Suprapubic skin (tissue), 4 donors: ENCODE results near the gene OR1L4. TPM values are rescaled to one million over a fixed set of nuclear protein-coding genes. Genes with fewer than 3 reads are reported as not detected.

ENCODE experiments used
- DNase-seq, 2 donors: peaks; one replicate each; pipeline ENCODE4 v3.0.0-alpha.2; 2019; ENCODE audit warnings: low spot score in 2 of 2
- H3K27ac ChIP-seq: fragments of 200-600 bp; sonication (generic); one replicate; pipeline ENCODE4 v1.5.1; 2019
- H3K27me3 ChIP-seq: fragments of 200-600 bp; sonication (generic); one replicate; pipeline ENCODE4 v1.5.1; 2019
- H3K36me3 ChIP-seq: fragments of 200-600 bp; sonication (generic); one replicate; pipeline ENCODE4 v1.5.1; 2019
- H3K4me1 ChIP-seq: fragments of 200-600 bp; sonication (generic); one replicate; pipeline ENCODE4 v1.5.1; 2019
- H3K4me3 ChIP-seq: fragments of 200-600 bp; sonication (generic); one replicate; pipeline ENCODE4 v1.5.1; 2019; ENCODE audit warnings: mild to moderate bottlenecking
- H3K9me3 ChIP-seq: fragments of 200-600 bp; sonication (generic); one replicate; pipeline ENCODE4 v1.5.1; 2019
- CTCF ChIP-seq, 2 donors: fragments of 200-600 bp in 1 of 2; fragments of 450-650 bp in 1 of 2; sonication (generic) in 1 of 2; IDR thresholded peaks; one replicate each; pipeline ENCODE4 v1.5.1; 2016 to 2019; ENCODE audit warnings: antibody characterized with exemption in 2 of 2, mild to moderate bottlenecking in 1 of 2, moderate library complexity in 1 of 2
- EP300 ChIP-seq: sonication (generic); formaldehyde crosslinking; IDR thresholded peaks from one replicate; pipeline ENCODE4 v1.6.1; 2017; ENCODE audit warnings: antibody characterized with exemption
- POLR2A ChIP-seq, 2 donors: fragments of 450-650 bp; IDR thresholded peaks; one replicate each; pipeline ENCODE4 v1.6.1; 2017; ENCODE audit warnings: antibody characterized with exemption in 2 of 2, mild to moderate bottlenecking in 2 of 2, moderate library complexity in 2 of 2
- POLR2AphosphoS5 ChIP-seq, 3 donors: sonication (generic); formaldehyde crosslinking; IDR thresholded peaks; one replicate each; pipeline ENCODE4 v1.6.1; 2017; ENCODE audit warnings: antibody characterized with exemption in 3 of 3
- WGBS: methylation state at CpG from one replicate; pipeline ENCODE4 v1.1.5; 2018; 5-methylcytosine and 5-hydroxymethylcytosine counted together
- total RNA-seq, 4 donors: library from RNA; depleted of rRNA; stranded (reverse); fragments of >200 nt; gene quantifications; one replicate each; pipeline ENCODE4 v1.1.0, GENCODE V29; 2016

Gene OR1L4
- not detected for total RNA-seq

DNA sequence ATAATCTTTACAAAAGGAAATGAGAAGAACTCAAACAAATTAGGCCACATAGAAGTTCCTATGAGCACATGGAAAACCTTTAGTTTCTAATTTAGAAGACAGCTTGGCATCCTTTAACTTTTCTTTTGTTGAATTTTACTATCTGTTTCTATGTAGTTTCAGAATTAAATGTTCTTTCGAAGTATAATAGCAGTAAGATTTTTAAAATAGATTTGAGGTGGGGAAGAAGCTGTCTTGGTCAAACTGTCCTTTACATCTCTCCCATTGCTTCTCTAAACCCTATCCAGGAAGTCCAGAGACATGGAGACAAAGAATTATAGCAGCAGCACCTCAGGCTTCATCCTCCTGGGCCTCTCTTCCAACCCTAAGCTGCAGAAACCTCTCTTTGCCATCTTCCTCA, at the start of gene OR1L4:
Gene OR1L4, plus strand, starts transcription at position 301 of the 400 bp plus-strand sequence. Its CDS starts 0 bp downstream, at position 301.
- 94% methylated on average over 1 of the region's 1 CpG for WGBS
- no peak for TF ChIP-seq CTCF (IDR thresholded peaks at IDR 0.05)
- no peak for TF ChIP-seq POLR2A (IDR thresholded peaks at IDR 0.05)
- no peak for TF ChIP-seq POLR2AphosphoS5 (IDR thresholded peaks at IDR 0.05)
- no peak for TF ChIP-seq EP300
- Histone ChIP-seq H3K27ac (no peak within 1 kb of the TSS), H3K36me3 (no peaks in the 10 kb centered on the region), H3K4me1 (no peaks in the 10 kb centered on the region), H3K4me3 (no peak within 1 kb of the TSS), H3K9me3 (peaks cover 28% of the 10 kb centered on the region), H3K27me3 (no peaks in the 10 kb centered on the region)
- DNase-seq, result no peak

DNA sequence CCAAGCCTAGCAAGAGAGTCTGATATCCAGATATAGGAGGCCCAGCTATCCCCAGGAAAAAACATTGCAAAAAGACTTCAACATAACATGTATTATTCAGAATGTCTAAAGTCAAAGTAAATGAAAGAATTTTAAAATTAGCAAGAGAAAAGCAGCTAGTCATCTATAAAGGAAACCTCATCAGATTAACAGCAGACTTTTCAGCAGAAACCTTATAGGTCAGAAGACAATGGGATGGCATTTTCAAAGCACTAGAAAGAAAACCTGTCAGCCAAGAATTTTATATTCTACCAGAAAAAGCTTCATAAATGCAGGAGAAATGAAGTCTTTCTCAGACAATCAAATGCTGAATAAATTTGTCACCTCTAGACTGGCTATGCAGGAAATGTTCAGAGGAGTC, 38.9 kb upstream of the OR1L4 start:
- H3K27ac ChIP-seq, result no peak overlapping the region
- peaks cover 19% of the 10 kb centered on the region for H3K9me3 ChIP-seq
- H3K4me1 ChIP-seq, result no peaks in the 10 kb centered on the region
- no peak for TF ChIP-seq POLR2AphosphoS5 (IDR thresholded peaks at IDR 0.05)
- TF ChIP-seq POLR2A (IDR thresholded peaks at IDR 0.05), result no peak
- TF ChIP-seq CTCF (IDR thresholded peaks at IDR 0.05), result no peak
- no peak for TF ChIP-seq EP300
- H3K4me3 ChIP-seq, result no peak overlapping the region
- no peaks in the 10 kb centered on the region for H3K36me3 ChIP-seq
- H3K27me3 ChIP-seq, result no peaks in the 10 kb centered on the region
- DNase-seq, result no peak

DNA sequence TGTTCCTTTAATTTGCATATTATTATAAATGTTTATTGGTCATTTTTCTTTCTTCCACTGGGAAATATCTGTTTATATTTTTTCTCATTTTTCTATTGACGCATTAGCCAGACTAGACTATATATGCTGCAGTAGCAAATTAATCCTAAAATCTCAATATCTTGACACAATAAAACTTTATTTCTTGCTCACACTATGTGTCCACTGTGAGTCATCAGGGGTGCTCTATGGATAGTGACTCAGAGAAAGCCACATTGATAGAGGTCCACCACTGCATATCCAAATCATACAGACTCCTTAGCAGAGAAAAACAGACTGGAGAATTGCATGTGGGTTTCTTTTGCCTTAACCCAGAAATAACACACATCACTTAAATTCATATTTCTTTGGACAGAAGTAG, 28.1 kb upstream of the OR1L4 start:
- no peak overlapping the region for H3K27ac ChIP-seq
- H3K27me3 ChIP-seq, result no peaks in the 10 kb centered on the region
- TF ChIP-seq POLR2AphosphoS5 (IDR thresholded peaks at IDR 0.05) (no peak), EP300 (no peak), POLR2A (IDR thresholded peaks at IDR 0.05) (no peak), CTCF (IDR thresholded peaks at IDR 0.05) (no peak)
- 92% methylated on average over 1 of the region's 1 CpG for WGBS
- H3K36me3 ChIP-seq, result no peaks in the 10 kb centered on the region
- peaks cover 11% of the 10 kb centered on the region for H3K9me3 ChIP-seq
- DNase-seq, result no peak
- H3K4me1 ChIP-seq, result no peaks in the 10 kb centered on the region
- H3K4me3 ChIP-seq, result no peak overlapping the region

- Histone ChIP-seq H3K4me1 (no peaks in the 10 kb centered on the region), H3K27me3 (no peaks in the 10 kb centered on the region), H3K36me3 (no peaks in the 10 kb centered on the region), H3K27ac (no peak overlapping the region), H3K9me3 (peaks cover 10% of the 10 kb centered on the region), H3K4me3 (no peak overlapping the region)
- WGBS, result 86% methylated on average over 7 of the region's 7 CpGs
- no peak for DNase-seq
- TF ChIP-seq POLR2AphosphoS5 (IDR thresholded peaks at IDR 0.05) (no peak), EP300 (no peak), POLR2A (IDR thresholded peaks at IDR 0.05) (no peak), CTCF (IDR thresholded peaks at IDR 0.05) (no peak)
Observed at GRCh38 chr9:122718038-122718437, 5.8 kb upstream of the OR1L4 start.

- Histone ChIP-seq H3K36me3 (no peaks in the 10 kb centered on the region), H3K4me3 (no peak overlapping the region), H3K9me3 (peaks cover 13% of the 10 kb centered on the region), H3K4me1 (no peaks in the 10 kb centered on the region), H3K27me3 (no peaks in the 10 kb centered on the region), H3K27ac (no peak overlapping the region)
- TF ChIP-seq CTCF (IDR thresholded peaks at IDR 0.05) (no peak), POLR2A (IDR thresholded peaks at IDR 0.05) (no peak), EP300 (no peak), POLR2AphosphoS5 (IDR thresholded peaks at IDR 0.05) (no peak)
- no peak for DNase-seq
- 86% methylated on average over 4 of the region's 4 CpGs for WGBS
Observed at GRCh38 chr9:122719218-122719617, 4.6 kb upstream of the OR1L4 start.
